Stimulated activated CD8-positive, alpha-beta memory T cell treated with anti-CD3 and anti-CD28 coated beads, Interleukin-15, amount 100 ng/mL, for 48 hours (primary cell): ENCODE results near the gene TRABD2B.
"Not testable (repeated sequence)": the region's sequence is repeated elsewhere in the genome, so short reads cannot be mapped to it uniquely, and the experiment has no call there.

Experiments used
- DNase-seq, 2 donors: peaks; one replicate each; pipeline ENCODE4 v3.0.0-alpha.2; 2020; ENCODE audit warnings: low read depth in 2 of 2

The TRABD2B gene

DNA sequence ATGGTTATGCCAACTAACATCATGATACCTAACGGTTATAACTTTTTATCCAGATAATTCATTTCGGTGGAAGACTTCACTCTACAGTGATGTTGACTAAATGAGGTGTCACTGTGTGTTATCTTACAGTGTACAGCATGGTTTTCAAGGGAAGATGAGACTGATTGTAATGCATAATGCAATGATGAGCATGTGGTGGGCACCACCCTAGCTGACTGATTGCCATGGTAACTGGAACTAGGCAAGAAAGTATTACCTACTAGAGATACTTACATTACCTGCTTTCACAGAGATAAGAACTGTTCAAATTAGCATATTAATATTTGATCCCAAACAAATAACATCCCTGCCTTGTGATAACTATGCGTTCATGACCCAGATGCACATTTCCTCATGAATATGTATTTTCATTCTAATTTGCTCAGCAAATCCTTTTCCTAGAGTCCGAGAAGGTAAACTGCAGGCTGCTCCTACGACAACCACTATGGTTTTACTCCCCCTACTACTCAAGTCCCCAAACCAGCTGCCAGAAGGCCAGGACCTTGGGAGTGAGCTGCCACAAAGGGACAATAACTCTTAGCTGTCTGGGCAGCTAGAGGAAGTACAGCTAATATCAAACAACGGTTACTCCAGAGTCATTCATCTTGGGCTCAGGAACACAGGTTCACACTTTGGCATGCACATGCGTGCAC, 29.2 kb downstream of the TRABD2B start:
- DNase-seq, result no peak

DNA sequence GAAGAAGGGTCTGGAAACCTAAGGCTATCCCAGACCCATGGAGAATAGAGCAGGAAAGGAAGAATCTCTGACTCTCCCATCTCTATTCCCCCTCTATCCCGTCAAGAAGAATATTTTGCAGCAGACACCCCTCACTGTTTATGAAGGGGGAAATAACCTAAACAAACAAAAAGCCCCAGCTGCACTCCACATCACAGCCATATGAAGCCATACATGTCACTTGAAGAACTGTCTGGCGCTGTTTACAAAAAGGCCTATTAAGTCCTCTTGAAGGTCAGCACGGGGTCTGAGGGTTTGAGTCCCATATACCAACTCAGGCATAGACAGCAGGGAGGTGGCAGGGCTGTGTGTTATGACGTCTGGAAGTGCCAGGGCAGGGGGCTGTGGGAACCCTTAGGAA, 31.4 kb downstream of the TRABD2B start:
- DNase-seq, result no peak

DNA sequence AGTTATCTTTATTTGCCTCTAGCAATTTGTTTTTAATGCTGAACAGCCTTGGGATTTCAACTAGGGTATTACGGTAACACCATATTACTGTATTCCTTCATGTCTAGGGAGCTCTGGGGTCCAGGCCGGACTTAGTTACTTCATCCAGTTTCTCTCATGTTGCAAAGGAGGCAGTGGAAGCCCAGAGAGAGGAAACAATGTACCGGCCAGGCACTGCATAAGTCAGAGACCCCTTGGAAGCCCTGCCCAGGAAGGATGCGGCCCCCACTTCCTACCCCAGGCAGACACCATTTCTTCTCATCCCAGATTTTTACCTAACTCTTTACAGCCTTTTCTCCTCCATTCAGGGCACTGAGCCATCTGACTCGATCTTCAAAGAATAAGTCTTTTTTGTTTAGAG, 32.5 kb downstream of the TRABD2B start:
- no peak for DNase-seq

DNA sequence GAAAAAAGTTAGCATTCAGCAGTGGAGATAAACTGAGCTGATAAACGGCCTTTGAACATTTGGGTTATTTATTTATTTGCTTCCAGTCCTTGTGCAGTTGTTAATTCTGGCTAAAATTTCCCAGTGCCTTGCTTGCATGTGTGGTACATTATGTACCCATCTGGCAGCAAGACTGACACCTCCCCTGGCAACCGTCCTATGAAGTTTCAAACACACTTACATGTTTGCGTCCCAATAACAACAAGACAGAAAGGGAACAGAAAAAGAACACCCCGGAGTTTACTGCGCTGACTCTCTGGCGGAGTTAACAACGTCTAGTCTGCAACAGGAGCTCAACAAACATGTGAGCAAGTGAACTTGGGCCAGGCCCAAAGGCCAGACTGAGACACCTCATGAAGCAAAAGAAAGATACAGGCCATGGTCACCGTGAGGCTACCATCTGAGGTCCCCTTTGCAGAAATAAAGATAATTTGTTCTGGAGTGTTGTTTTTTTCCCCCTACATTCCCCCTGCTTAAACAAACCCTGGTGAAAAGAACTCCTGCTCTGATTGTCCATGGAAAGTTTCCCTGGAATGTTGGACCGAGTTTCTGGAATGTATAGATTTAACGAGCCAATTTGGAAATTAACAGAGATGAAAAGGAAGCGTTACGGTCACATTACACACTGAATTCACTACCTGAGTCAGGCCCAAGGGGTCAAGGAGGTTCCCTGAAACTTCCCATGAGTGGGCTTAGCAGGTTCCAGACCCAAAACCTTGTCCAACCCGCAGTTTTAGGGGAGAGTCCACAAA, 33.4 kb downstream of the TRABD2B start:
- DNase-seq, result no peak

DNA sequence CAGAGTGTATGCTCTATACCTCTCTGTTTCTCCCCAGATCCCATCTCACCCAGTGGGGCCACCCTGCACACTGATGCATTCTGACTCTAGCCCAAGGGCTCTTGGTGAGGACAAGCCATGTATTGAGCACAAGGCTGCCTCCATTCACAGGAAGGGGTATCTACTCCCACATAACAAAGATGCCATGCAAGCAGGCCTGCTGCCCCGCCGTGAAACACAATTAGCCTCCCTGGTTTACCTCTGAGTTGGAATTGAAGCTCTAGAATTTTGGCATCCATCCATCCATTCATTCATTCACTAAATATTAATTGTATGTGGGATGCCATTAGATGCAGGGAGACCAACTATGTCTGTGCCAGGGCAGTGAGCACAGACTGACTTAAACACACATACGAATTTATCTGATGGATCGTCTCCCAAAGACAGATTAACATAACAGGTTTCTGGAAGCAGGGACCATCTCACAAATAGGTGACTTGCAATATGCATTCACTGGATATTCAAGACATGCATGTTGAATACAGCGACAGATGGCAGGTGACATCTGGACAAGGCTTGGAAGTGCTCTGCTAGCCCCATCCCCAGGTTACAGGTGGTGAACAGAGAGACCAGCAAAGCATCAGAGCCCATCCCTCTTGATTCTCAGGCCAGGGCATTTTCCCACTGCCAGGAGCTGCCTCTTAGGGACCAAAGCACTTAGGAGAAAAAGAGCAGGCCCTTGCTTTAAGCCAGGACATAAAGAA, 34.3 kb downstream of the TRABD2B start:
- no peak for DNase-seq

DNA sequence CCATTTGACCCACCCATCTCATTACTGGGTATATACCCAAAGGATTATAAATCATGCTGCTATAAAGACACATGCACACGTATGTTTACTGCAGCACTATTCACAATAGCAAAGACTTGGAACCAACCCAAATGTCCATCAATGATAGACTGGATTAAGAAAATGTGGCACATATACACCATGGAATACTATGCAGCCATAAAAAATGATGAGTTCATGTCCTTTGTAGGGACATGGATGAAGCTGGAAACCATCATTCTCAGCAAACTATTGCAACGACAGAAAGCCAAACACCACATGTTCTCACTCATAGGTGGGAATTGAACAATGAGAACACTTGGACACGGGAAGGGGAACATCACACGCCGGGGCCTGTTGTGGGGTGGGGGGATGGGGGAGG, 35.4 kb downstream of the TRABD2B start:
- not testable (repeated sequence) for DNase-seq

DNA sequence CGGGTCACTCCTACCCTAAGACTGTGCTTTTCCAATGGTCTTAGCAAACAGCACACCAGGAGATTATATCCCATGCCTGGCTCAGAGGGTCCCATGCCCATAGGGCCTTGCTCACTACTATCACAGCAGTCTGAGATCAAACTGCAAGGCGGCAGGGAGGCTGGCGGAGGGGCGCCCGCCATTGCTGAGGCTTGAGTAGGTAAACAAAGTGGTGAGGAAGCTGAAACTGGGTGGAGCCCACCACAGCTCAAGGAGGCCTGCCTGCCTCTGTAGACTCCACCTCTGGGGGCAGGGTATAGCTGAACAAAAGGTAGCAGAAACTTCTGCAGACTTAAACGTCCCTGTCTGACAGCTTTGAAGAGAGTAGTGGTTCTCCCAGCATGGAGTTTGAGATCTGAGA, 40.7 kb downstream of the TRABD2B start:
- DNase-seq, result not testable (repeated sequence)

DNA sequence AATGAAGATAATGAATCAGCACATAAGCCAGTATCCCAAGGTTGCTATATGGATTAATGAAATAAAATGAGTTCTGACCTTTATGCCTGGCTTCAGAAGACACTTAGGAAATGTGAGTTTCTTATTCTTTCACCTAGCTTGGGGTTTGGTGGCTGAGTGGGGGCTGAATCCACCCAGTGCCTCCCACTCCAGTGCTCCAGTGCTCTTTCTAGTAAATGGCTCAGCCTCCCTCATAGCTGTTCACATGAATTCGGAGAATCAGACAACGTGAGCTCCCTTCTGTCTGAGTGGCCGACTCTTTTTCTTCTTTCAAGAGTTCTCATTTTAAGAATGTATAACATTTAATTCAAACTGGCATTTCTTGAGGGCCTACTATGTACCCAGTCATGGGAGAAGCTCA, 43.5 kb downstream of the TRABD2B start:
- no peak for DNase-seq

DNA sequence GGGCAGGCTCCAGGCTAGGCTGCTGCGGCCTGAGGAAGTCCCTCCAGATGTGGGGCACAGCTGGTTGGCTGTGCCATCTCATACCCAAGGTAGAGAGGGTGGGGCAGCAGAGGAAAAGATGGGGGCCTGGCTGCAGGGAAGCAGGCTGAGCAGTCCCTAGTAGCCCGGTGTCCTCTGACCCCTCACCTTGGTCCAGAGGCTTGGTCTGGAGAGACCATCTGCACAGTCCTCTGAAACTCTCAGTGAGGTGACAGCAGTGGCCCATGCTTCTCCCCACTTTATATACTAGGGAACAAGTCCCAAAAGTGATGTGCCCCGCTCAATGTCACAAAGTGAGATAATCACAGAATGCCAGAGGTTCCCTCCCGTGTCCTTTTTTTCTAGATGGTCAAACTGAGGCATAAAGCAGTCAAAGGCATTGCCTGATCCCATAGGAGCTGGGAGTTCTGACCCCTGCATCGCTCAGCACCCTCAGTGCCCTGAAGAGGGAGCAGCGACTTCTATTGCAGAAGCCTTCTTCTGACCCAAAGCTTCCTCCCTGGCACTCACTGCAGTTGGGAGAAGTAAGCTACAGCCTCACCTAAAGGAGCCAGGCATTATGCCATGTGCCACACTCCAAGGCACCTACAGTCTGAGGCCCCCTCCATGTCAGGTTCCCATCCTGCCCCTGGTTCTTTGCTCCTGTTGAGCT, 45.5 kb downstream of the TRABD2B start:
- no peak for DNase-seq

DNA sequence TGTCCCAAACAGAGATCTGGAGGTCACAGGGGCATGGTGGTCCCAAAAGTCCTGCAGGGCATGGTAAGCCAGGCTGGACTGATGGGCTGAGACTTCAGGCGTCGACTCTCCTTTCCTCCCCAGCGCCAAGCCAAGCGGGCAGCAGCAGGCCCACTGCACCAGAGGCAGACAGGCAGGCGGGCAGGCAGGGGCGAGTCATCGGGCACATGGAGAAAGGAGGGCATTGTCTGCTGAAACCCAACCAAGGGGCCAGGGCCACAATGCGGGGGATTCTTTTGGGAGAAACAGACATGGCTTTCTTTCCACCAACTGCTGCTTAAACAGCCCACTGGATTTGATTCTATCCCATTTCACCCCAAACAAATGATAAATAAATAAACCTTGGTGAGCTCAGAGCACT, 46.2 kb downstream of the TRABD2B start:
- no peak for DNase-seq

DNA sequence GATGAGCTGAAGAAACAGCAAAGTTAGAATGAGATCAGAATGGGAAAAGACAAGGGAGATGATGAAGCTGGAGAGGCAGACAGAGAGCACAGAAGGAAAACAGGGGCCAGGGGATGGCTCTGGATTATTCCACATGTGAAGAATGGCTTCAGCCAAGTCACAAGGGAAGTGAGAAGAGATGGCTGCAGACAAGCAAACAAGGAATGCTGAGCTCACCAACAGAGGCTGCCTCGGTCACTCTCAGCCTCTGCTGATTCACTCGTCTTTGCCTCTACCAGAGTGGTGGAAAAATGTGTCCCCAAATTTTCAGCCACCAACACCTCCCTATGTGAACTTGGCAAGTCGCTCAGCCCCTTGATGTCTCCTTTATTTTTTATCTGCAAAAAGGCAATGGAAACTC, 46.7 kb downstream of the TRABD2B start:
- DNase-seq, result no peak

DNA sequence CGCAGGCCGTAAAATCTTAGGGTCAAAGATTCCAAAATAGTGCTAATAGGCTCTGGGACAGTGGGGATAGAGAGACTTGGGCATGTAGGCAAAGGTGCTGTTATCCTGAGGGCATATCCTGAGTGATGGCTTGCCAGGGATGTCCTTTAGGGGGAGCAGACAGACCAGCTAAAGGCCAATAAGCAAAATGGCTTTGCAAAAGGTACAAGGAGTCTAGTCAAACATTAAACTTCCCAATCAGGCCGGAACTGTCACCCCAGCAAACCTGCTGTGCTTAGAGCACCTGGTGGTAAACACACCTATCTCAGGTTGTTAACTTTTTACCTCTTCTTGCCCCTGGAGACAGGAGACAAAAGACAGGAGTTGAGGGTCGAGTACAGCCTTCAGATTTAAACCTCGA, 49.1 kb downstream of the TRABD2B start:
- no peak for DNase-seq

DNA sequence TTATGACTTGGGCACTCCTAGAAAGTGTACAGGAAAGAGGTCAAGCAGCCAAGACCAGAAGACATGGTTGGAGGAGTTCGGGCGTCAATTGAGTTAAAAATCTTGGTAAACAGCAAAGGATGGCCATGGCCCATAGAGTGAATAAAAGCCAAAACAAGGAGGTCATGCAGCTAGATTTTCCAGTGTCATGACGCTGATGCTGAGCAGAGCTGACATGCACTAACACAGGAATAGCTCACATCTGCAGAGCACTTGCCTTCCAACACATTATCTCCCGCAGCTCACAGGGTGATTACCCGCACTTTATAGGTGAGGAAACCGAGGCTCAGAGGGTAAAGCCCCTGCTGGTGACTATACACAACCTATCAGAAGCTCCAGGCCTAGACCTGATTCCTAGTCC, 49.7 kb downstream of the TRABD2B start:
- no peak for DNase-seq

DNA sequence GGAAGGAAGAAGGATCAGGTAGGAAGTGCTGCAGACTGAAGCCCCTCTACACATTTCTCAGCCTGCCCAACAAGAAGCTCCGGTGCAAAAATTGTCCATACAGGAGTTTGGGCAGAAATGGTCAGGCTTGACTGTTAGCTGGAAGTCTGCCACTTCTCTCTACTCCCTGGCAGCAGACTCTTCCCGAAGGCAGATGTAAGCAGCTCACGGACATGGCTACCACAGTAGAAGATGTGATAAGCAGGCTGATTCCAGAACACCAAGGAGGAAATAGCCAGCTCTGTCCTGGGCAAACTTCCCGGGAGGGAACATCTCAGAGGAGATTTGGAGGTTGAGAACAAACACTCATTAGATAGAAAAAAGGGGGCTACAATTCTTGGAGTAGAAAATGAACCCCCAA, 52.6 kb downstream of the TRABD2B start:
- no peak for DNase-seq

DNA sequence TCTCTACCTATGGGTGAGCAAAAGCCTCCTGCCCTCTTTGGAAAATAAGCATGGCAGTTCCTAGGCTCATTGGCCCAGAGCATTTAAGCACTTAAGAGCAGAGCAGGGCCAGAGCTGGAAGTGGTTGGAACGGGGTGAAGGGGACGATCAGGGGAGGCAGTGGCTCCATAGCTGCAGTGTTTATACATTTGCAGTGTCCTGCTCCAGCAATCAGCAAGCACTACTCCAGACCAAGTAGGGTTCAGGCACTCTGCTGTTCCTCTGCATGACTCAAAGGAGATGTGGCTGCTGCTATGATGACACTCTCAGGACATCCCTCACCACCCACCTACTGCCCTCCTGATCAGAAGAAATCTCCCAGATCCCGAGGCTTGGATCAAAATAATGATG, 55.0 kb downstream of the TRABD2B start:
- no peak for DNase-seq

DNA sequence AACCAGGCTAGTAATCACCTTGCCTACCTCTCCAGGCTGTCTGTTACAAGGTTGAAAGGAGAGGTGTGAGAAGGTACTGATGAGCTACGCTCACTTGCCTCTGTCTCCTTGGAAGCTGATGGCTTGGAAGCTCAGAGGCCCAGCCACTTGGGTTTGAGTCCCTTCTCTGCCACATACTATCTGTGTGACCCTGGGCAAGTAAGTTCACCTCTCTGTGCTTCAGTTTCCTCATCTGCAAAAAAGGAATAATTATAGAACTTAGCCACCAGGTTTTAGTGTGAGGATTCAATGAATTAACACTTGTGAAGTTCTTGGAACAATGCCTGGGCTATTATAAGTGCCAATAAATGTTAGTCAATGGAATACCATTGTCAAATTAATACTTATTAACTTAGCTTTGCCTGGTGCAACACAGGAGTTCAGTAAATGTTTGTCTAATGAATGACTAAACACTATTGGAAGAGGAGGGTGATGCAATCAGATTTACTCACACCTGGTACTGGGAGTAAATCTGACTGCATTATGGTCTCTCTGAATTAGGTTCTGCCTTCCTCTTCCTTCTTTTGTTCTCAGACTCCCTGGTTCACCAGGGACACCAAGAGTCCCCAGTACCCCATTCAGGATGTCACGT, 55.5 kb downstream of the TRABD2B start:
- DNase-seq, result no peak

DNA sequence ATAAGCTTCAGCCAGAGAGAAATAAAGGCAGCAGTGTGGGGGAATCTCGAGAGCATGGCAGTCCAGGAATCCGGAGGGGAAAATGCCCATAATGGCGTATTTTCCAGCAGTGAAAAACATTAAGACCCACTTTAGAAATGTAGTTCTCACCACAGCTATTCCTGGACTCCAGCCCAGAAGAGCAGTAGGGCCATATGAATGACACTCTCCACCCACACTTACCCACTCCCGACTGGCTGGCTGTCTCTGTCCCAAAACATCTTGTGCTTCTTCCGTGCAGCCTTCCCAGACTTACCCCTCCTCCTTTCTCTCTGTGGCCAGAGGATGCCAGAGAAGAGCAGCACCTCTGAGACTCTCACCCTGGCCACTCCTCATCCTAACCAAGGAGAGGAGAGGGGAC, 56.4 kb downstream of the TRABD2B start:
- no peak for DNase-seq

DNA sequence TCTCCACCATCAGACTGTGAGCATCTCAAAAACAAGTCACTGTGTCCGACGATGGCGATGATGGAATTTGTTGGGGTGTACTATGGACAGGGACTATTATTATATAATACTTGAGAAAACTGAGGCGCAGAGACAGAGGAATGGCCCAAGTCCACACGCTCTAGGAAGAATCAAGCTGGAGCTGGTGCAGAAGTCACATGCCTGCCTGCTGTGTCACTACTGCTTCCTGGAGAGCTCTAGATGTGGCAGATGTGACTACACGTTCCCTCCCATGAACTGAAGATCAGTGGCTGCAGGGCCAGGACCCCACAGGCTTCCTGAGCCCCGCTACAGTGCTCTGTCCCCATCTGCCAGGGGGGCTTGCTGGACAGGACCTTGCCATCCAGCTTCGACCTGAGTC, 56.9 kb downstream of the TRABD2B start:
- DNase-seq, result no peak

DNA sequence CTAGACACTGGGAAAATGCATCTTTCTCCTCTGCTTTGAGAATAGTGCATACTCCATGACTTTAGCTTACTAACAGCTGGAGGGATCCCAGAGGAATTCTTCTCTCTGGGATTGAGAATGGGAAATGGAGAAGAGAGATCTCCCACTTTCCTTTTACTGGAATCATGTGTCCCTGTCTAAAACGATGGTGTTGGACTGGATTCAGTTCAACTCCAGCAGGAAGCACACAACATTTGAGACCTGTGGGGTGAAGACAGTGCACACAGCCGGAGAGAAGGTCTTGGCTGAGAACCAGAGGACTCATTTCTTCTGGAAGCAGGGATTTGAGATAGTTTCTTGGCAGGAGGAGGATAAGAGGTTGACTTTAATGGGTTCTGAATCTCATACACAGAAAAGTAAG, 58.7 kb downstream of the TRABD2B start:
- DNase-seq, result no peak

DNA sequence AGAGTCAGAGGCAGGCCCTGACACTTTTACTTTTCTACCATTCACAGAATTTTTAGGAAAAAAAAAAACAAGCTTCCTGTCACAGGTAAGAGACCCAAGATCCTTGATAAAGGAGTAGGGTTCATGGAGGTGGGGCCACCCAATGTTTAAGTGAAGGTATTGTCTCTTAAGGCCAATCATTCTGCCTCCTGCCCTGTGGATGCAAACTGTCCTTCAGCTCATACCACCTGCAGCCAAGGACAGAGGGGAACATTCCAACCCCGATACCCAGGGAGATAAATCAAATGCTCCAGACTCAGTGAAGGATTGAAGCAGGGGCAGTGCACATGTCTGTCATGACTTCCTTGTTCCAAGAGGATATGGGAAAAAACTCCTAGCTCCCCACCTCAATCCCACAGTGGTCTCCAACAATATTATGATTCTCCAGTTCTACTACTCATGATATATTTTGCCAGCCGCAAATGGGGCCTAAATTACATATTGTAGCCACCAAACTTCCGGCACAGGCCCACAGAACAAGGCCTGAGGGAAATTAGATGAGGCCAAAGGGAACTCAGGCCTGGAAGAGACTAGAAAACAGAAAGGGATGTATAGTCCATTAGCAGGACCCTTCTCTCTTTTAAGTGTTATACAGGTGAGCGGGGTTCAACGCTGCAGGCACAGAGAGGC, 59.5 kb downstream of the TRABD2B start:
- DNase-seq, result no peak

DNA sequence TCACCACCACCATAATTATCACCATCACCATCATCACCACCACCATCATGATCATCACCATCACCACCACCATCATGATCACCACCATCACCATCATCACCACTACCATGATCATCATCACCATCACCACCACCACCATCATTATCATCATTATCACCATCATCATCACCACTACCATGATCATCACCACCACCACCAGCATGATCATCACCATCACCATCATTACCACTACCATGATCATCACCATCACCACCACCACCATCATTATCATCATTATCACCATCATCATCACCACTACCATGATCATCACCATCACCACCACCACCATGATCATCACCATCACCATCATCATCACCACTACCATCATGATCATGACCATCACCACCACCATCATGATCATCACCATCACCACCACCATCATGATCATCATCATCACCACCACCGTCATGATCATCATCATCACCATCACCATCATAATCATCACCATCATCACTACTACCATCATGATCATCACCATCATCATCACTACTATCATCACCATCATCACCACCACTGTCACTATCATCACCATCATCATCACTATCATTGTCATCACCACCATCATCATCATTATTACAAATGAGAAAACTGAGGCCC, 60.2 kb downstream of the TRABD2B start:
- DNase-seq, result no peak
